WTC11 (cell line): ENCODE measurements around the gene ZNF470. TPM values are rescaled to one million over a fixed set of nuclear protein-coding genes. Genes with fewer than 3 reads are reported as not detected.

Experiments used
- ATAC-seq: fragments of 200-7000 bp; cut with Tn5 transposase; 2 replicates; pipeline ENCODE4 v1.10.0; 2021; ENCODE audit warnings: mild to moderate bottlenecking, moderate library complexity
- CTCF ChIA-PET: fragments of 300-600 bp; sonication (Branson Sonifier 250); formaldehyde crosslinking; loops from one replicate; lab custom pipeline; 2021; ENCODE audit warnings: antibody characterized with exemption; lab: Charles Lee
- POLR2A ChIA-PET: fragments of 350-600 bp; sonication (Branson Sonifier 250); formaldehyde crosslinking; loops from one replicate; lab custom pipeline; 2021; ENCODE audit warnings: antibody characterized with exemption; lab: Charles Lee
- DNase-seq: peaks from one replicate; pipeline ENCODE4 v3.0.0; 2021; ENCODE audit warnings: low spot score
- H3K27ac Mint-ChIP-seq: 2 replicates; pipeline ENCODE4 v1.8.0; 2021; ENCODE audit warnings: mixed read lengths
- H3K27me3 Mint-ChIP-seq: 2 replicates; pipeline ENCODE4 v1.8.0; 2021; ENCODE audit warnings: low read depth, mild to moderate bottlenecking, moderate library complexity, mixed read lengths
- H3K36me3 Mint-ChIP-seq: 2 replicates; pipeline ENCODE4 v1.8.0; 2021; ENCODE audit warnings: mixed read lengths
- H3K4me1 Mint-ChIP-seq: 2 replicates; pipeline ENCODE4 v1.8.0; 2022; ENCODE audit warnings: mixed read lengths
- H3K4me3 Mint-ChIP-seq: 2 replicates; pipeline ENCODE4 v1.8.0; 2021; ENCODE audit warnings: mild to moderate bottlenecking, moderate library complexity, mixed read lengths
- H3K9me3 Mint-ChIP-seq: 2 replicates; pipeline ENCODE4 v1.8.0; 2021; ENCODE audit warnings: mixed read lengths
- CBFB ChIP-seq: sonication (generic); formaldehyde crosslinking; IDR thresholded peaks from 2 replicates; pipeline ENCODE4 v1.8.1; 2022; ENCODE audit warnings: mild to moderate bottlenecking, low read depth, missing genetic modification reagents
- CREB1 ChIP-seq: sonication (generic); formaldehyde crosslinking; IDR thresholded peaks from 2 replicates; pipeline ENCODE4 v1.8.0; 2023; ENCODE audit warnings: mild to moderate bottlenecking, missing genetic modification reagents
- ESRRA ChIP-seq: sonication (generic); formaldehyde crosslinking; IDR thresholded peaks from 2 replicates; pipeline ENCODE4 v1.8.1; 2022; ENCODE audit warnings: mild to moderate bottlenecking, missing genetic modification reagents, borderline replicate concordance
- FOXJ3 ChIP-seq: sonication (generic); formaldehyde crosslinking; IDR thresholded peaks from 2 replicates; pipeline ENCODE4 v1.9.0; 2021; ENCODE audit warnings: missing genetic modification reagents, mild to moderate bottlenecking, borderline replicate concordance
- GABPB1 ChIP-seq: sonication (generic); formaldehyde crosslinking; IDR thresholded peaks from 2 replicates; pipeline ENCODE4 v1.8.1; 2023; ENCODE audit warnings: mild to moderate bottlenecking, missing genetic modification reagents
- HMGA2 ChIP-seq: fragments of 250-450 bp; sonication (Bioruptor Pico); IDR thresholded peaks from 2 replicates; pipeline ENCODE4 v1.4.0; 2021; ENCODE audit warnings: mild to moderate bottlenecking, moderate library complexity
- NFATC4 ChIP-seq: fragments of 250-450 bp; sonication (Bioruptor Pico); IDR thresholded peaks from 2 replicates; pipeline ENCODE4 v1.9.0; 2021; ENCODE audit warnings: mild to moderate bottlenecking
- RORB ChIP-seq: fragments of 250-450 bp; sonication (Bioruptor Pico); IDR thresholded peaks from 2 replicates; pipeline ENCODE4 v1.9.0; 2021; ENCODE audit warnings: mild to moderate bottlenecking
- SMAD4 ChIP-seq: sonication (generic); formaldehyde crosslinking; IDR thresholded peaks from 2 replicates; pipeline ENCODE4 v1.8.0; 2022; ENCODE audit warnings: mild to moderate bottlenecking, missing genetic modification reagents
- TEAD1 ChIP-seq: sonication (generic); formaldehyde crosslinking; IDR thresholded peaks from 2 replicates; pipeline ENCODE4 v1.8.0; 2022; ENCODE audit warnings: mild to moderate bottlenecking, missing genetic modification reagents
- TEAD4 ChIP-seq: sonication (generic); formaldehyde crosslinking; IDR thresholded peaks from 2 replicates; pipeline ENCODE4 v1.8.0; 2022; ENCODE audit warnings: mild to moderate bottlenecking, missing genetic modification reagents
- TP53 ChIP-seq: sonication (generic); formaldehyde crosslinking; IDR thresholded peaks from 2 replicates; pipeline ENCODE4 v1.8.1; 2023; ENCODE audit warnings: mild to moderate bottlenecking, missing genetic modification reagents
- USF1 ChIP-seq: sonication (generic); formaldehyde crosslinking; IDR thresholded peaks from 2 replicates; pipeline ENCODE4 v1.8.0; 2022; ENCODE audit warnings: mild to moderate bottlenecking, missing genetic modification reagents
- ZNF121 ChIP-seq: sonication (generic); formaldehyde crosslinking; IDR thresholded peaks from 2 replicates; pipeline ENCODE4 v1.8.0; 2023; ENCODE audit warnings: missing genetic modification reagents
- ZNF138 ChIP-seq: sonication (generic); formaldehyde crosslinking; conservative IDR thresholded peaks from 2 replicates; pipeline ENCODE4 v1.8.1; 2022; ENCODE audit warnings: mild to moderate bottlenecking, moderate library complexity, missing genetic modification reagents
- ZNF281 ChIP-seq: sonication (generic); formaldehyde crosslinking; IDR thresholded peaks from 2 replicates; pipeline ENCODE4 v1.8.0; 2023; ENCODE audit warnings: mild to moderate bottlenecking, missing genetic modification reagents
- ZNF423 ChIP-seq: fragments of 250-450 bp; sonication (Bioruptor Pico); IDR thresholded peaks from 2 replicates; pipeline ENCODE4 v2.1.2; 2022; ENCODE audit warnings: mild to moderate bottlenecking, moderate library complexity
- total RNA-seq: library from RNA; stranded (reverse); gene quantifications from 3 replicates; pipeline ENCODE4 v1.2.3, GENCODE V29; 2021
- TF ChIP-seq, protein P1 (sequence below): sonication (generic); formaldehyde crosslinking; IDR thresholded peaks from 2 replicates; pipeline ENCODE4 v1.8.1; 2022; ENCODE audit warnings: mild to moderate bottlenecking, moderate library complexity, missing genetic modification reagents
- TF ChIP-seq, protein P2 (sequence below): sonication (generic); formaldehyde crosslinking; conservative IDR thresholded peaks from 2 replicates; pipeline ENCODE4 v1.8.1; 2022; ENCODE audit warnings: mild to moderate bottlenecking, missing genetic modification reagents
- TF ChIP-seq, protein P3 (sequence below): sonication (generic); formaldehyde crosslinking; IDR thresholded peaks from 2 replicates; pipeline ENCODE4 v1.8.1; 2023; ENCODE audit warnings: mild to moderate bottlenecking, moderate library complexity, missing genetic modification reagents
- TF ChIP-seq, protein P4 (sequence below): sonication (generic); formaldehyde crosslinking; IDR thresholded peaks from 2 replicates; pipeline ENCODE4 v1.8.1; 2023; ENCODE audit warnings: mild to moderate bottlenecking, missing genetic modification reagents
- TF ChIP-seq, protein P5 (sequence below): sonication (generic); formaldehyde crosslinking; IDR thresholded peaks from 2 replicates; pipeline ENCODE4 v1.8.1; 2023; ENCODE audit warnings: mild to moderate bottlenecking, missing genetic modification reagents

The ZNF470 gene
- total RNA-seq, 1 experiment from 2014 or later, result 6.5 TPM

DNA sequence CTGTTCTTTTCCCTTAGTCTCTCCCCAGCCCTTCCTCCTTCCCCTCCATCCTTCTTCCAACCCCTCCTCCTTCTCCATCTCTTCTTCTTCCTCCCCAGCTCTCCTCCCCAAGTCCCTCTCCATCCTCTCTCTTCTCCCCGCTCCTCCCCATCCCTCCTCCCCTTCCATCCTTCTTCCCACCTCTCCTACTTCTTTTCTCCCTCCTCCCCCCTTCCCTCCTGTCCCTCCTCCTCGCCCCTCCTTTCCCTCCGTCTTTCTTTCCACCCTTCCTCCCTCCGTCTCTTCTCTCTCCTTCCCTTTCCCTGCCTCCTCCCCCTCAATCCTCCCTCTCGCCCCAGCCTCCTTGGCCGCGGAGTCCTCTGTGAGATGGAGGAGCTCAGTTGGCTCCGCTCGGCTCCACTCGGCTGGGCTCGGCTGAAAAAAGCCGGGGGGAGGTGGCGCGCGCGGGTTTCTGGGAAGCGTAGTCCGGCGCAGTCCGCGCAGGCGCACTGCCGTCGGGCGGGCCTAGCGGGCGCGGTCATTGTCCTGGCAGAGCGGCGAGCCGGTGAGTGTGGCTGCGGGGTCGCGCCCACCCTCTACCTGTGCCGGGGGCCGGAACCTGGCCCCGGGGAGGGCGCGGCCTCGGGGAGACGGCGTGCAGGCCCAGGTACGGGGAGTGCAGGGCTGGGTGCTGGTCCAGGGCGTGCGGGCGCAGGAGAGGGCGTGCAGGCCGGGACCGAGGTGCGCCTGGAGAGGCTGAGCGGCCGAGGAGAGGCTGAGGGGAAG lies 27.7 kb downstream of the ZNF470 start, which contains the start of gene ZNF71 (continued):
- TF ChIP-seq, protein P1, sequence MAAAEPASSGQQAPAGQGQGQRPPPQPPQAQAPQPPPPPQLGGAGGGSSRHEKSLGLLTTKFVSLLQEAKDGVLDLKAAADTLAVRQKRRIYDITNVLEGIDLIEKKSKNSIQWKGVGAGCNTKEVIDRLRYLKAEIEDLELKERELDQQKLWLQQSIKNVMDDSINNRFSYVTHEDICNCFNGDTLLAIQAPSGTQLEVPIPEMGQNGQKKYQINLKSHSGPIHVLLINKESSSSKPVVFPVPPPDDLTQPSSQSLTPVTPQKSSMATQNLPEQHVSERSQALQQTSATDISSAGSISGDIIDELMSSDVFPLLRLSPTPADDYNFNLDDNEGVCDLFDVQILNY (CRISPR knock-in tag), result 0 out of 2 replicates have a peak, but pooled peaks have one; percentile 59
- TF ChIP-seq ZNF121 (CRISPR knock-in tag), result 0 out of 2 replicates have a peak, but pooled peaks have one; percentile 37
- no peak for TF ChIP-seq CBFB (CRISPR knock-in tag)
- TF ChIP-seq, protein P2, sequence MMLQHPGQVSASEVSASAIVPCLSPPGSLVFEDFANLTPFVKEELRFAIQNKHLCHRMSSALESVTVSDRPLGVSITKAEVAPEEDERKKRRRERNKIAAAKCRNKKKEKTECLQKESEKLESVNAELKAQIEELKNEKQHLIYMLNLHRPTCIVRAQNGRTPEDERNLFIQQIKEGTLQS (CRISPR knock-in tag), result no peak
- TF ChIP-seq CREB1 (CRISPR knock-in tag), result no peak
- TF ChIP-seq TEAD4 (CRISPR knock-in tag), result no peak
- TF ChIP-seq ZNF423 (CRISPR knock-in tag), result no peak
- TF ChIP-seq ZNF138 (CRISPR knock-in tag), result 0 out of 2 replicates have a peak, but pooled peaks have one; percentile 38
- no peak; the same call in 1 of the 2 replicates for TF ChIP-seq USF1 (CRISPR knock-in tag)
- TF ChIP-seq TP53 (CRISPR knock-in tag), result 0 out of 2 replicates have a peak, but pooled peaks have one; percentile 36
- no peak for TF ChIP-seq ZNF281 (CRISPR knock-in tag)
- TF ChIP-seq NFATC4 (CRISPR knock-in tag), result no peak
- TF ChIP-seq, protein P3, sequence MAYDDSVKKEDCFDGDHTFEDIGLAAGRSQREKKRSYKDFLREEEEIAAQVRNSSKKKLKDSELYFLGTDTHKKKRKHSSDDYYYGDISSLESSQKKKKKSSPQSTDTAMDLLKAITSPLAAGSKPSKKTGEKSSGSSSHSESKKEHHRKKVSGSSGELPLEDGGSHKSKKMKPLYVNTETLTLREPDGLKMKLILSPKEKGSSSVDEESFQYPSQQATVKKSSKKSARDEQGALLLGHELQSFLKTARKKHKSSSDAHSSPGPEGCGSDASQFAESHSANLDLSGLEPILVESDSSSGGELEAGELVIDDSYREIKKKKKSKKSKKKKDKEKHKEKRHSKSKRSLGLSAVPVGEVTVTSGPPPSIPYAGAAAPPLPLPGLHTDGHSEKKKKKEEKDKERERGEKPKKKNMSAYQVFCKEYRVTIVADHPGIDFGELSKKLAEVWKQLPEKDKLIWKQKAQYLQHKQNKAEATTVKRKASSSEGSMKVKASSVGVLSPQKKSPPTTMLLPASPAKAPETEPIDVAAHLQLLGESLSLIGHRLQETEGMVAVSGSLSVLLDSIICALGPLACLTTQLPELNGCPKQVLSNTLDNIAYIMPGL (CRISPR knock-in tag), result peak; percentile 38; the same call in 1 of the 2 replicates
- no peak for TF ChIP-seq SMAD4 (CRISPR knock-in tag)
- TF ChIP-seq RORB (CRISPR knock-in tag), result no peak
- peak; percentile 51; the same call in 1 of the 2 replicates for TF ChIP-seq GABPB1 (CRISPR knock-in tag)
- TF ChIP-seq, all 79 proteins: peak for 14

- peaks cover 16% of the 10 kb centered on the region for H3K36me3 Mint-ChIP-seq
- peaks cover 11% of the 10 kb centered on the region for H3K4me1 Mint-ChIP-seq
- ChIA-PET CTCF (interaction anchor here (1.0 kb wide), 2 partner anchors 248 to 529 kb away, joined by 3 to 5 read pairs; no protein-coding TSS in a partner anchor), POLR2A (interaction anchor here (0.6 kb wide), 1 partner anchor 613 kb away, joined by 3 read pairs; no protein-coding TSS in a partner anchor)
- peaks cover 32% of the 10 kb centered on the region for H3K9me3 Mint-ChIP-seq
- no peak overlapping the region for H3K27ac Mint-ChIP-seq
- H3K27me3 Mint-ChIP-seq, result peaks cover 25% of the 10 kb centered on the region
- DNase-seq (no peak), ATAC-seq (peak; percentile 9; the same call in 1 of the 2 replicates)
- H3K4me3 Mint-ChIP-seq, result peak overlapping the region; percentile 92
- TF ChIP-seq TEAD1 (CRISPR knock-in tag) (no peak), FOXJ3 (CRISPR knock-in tag) (no peak), HMGA2 (CRISPR knock-in tag) (no peak), ESRRA (CRISPR knock-in tag) (no peak), ZNF423 (CRISPR knock-in tag) (no peak)
- TF ChIP-seq, protein P4, sequence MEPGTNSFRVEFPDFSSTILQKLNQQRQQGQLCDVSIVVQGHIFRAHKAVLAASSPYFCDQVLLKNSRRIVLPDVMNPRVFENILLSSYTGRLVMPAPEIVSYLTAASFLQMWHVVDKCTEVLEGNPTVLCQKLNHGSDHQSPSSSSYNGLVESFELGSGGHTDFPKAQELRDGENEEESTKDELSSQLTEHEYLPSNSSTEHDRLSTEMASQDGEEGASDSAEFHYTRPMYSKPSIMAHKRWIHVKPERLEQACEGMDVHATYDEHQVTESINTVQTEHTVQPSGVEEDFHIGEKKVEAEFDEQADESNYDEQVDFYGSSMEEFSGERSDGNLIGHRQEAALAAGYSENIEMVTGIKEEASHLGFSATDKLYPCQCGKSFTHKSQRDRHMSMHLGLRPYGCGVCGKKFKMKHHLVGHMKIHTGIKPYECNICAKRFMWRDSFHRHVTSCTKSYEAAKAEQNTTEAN (CRISPR knock-in tag), result 0 out of 2 replicates have a peak, but pooled peaks have one; percentile 20
- TF ChIP-seq, protein P1 (CRISPR knock-in tag), result no peak
- TF ChIP-seq, protein P3 (CRISPR knock-in tag), result no peak
- TF ChIP-seq, protein P5, sequence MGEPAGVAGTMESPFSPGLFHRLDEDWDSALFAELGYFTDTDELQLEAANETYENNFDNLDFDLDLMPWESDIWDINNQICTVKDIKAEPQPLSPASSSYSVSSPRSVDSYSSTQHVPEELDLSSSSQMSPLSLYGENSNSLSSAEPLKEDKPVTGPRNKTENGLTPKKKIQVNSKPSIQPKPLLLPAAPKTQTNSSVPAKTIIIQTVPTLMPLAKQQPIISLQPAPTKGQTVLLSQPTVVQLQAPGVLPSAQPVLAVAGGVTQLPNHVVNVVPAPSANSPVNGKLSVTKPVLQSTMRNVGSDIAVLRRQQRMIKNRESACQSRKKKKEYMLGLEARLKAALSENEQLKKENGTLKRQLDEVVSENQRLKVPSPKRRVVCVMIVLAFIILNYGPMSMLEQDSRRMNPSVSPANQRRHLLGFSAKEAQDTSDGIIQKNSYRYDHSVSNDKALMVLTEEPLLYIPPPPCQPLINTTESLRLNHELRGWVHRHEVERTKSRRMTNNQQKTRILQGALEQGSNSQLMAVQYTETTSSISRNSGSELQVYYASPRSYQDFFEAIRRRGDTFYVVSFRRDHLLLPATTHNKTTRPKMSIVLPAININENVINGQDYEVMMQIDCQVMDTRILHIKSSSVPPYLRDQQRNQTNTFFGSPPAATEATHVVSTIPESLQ, result no peak
These were observed 28.3 kb downstream of the ZNF470 start for GRCh38 chr19:56595548-56595899.
